Epithelial cell of alveolus of lung (primary cell): ENCODE measurements around the gene IFNA7. TPM values are rescaled to one million over a fixed set of nuclear protein-coding genes. Genes with fewer than 3 reads are reported as not detected.

Experiments used
- total RNA-seq: library from RNA; depleted of rRNA; stranded (reverse); fragments of >200 nt; gene quantifications from 2 replicates; pipeline ENCODE4 v1.2.1, GENCODE V29; 2015

Gene IFNA7
- total RNA-seq = not detected in 2 replicates

DNA sequence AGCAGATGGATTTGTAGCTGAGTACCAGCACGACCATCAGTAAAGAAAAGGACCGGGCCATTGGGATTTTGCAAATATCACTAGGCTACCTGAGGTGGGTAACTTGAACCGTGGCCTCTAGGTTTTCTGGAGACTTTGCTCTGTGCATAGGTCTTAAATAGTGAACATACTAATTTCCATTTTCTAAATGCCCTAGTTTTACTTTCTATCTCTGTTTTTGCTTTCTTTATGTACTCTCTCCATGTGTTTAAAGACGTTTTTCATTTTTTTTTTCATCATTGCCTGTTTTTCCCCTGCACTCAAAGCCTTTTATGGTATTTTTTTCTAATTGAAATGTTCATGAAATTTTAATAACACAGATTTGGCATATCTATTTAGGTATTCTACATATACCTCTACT lies at the start of gene IFNA7:
IFNA7 (minus strand) TSS at position 101 of the 400 bp plus-strand sequence; CDS start at position 61, 40 bp downstream.

GRCh38 chr9:21239911-21240310 lies 37.9 kb upstream of the IFNA7 start, which contains the start of gene IFNA14:
IFNA14 (minus strand) TSS chr9:21240005; CDS start chr9:21239935, 70 bp downstream.

DNA sequence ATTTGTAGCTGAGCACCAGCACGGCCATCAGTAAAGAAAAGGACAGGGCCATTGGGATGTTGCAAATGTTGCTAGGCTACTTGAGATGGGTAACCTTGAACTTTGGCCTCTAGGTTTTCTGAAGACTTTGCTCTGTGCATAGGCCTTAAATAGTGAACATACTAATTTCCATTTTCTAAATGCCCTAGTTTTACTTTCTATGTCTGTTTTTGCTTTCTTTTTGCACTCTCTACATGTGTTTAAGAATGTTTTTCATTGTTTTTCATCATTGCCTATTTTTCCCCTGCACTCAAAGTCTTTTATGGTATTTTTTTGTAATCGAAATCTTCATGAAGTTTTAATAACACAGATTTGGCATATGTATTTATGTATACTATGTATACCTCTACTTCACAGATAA lies 26.1 kb upstream of the IFNA7 start, which contains the start of gene IFNA17:
IFNA17 (minus strand) TSS at position 101 of the 400 bp plus-strand sequence; CDS start at position 52, 49 bp downstream.

GRCh38 chr9:21217211-21217610 lies 15.2 kb upstream of the IFNA7 start, which contains the start of gene IFNA16:
IFNA16 (minus strand) TSS chr9:21217311; CDS start chr9:21217305, 6 bp downstream.

GRCh38 chr9:21207043-21207442 lies 5.0 kb upstream of the IFNA7 start, which contains the start of gene IFNA10:
IFNA10 (minus strand) TSS chr9:21207143; CDS start chr9:21207097, 46 bp downstream.

DNA sequence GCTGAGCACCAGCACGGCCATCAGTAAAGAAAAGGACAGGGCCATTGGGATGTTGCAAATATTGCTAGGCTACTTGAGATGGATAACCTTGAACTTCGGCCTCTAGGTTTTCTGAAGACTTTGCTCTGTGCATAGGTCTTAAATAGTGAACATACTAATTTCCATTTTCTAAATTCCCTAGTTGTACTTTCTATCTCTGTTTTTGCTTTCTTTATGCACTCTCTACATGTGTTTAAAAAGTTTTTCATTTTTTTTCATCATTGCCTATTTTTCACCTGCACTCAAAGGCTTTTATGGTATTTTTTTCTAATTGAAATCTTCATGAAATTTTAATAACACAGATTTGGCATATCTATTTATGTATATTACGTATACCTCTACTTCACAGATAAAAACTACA lies 14.5 kb downstream of the IFNA7 start, which contains the start of gene IFNA4:
IFNA4 (minus strand) TSS at position 101 of the 400 bp plus-strand sequence; CDS start at position 45, 56 bp downstream.

DNA sequence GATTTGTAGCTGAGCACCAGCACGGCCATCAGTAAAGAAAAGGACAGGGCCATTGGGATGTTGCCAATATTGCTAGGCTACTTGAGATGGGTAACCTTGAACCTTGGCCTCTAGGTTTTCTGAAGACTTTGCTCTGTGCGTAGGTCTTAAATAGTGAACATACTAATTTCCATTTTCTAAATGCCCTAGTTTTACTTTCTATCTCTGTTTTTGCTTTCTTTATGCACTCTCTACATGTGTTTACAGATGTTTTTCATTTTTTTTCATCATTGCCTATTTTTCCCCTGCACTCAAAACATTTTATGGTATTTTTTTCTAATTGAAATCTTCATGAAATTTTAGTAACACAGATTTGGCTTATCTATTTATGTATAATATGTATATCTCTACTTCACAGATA lies 35.4 kb downstream of the IFNA7 start, which contains the start of gene IFNA21:
IFNA21 (minus strand) TSS at position 101 of the 400 bp plus-strand sequence; CDS start at position 53, 48 bp downstream.

Other genes with a start within 250 kb of the IFNA7 start
- 3.7 and 5.3 TPM in 2 replicates for gene HACD4, start 170.6 kb downstream of the IFNA7 start, total RNA-seq
- not detected in 2 replicates for gene IFNB1, start 124.3 kb downstream of the IFNA7 start, total RNA-seq
- gene IFNW1, start 60.4 kb downstream of the IFNA7 start, total RNA-seq = not detected in 2 replicates
- gene IFNA21, start 35.5 kb downstream of the IFNA7 start, total RNA-seq = not detected in 2 replicates
- not detected in 2 replicates for gene IFNA4, start 14.6 kb downstream of the IFNA7 start, total RNA-seq
- gene IFNA10, start 4.9 kb upstream of the IFNA7 start, total RNA-seq = not detected in 2 replicates
- gene IFNA16, start 15.1 kb upstream of the IFNA7 start, total RNA-seq = not detected in 2 replicates
- gene IFNA17, start 26.0 kb upstream of the IFNA7 start, total RNA-seq = not detected in 2 replicates
- gene IFNA14, start 37.8 kb upstream of the IFNA7 start, total RNA-seq = not detected in 2 replicates
- not detected in 2 replicates for gene IFNA5, start 103.1 kb upstream of the IFNA7 start, total RNA-seq
- gene KLHL9, start 133.2 kb upstream of the IFNA7 start, total RNA-seq = 25.2 and 30.0 TPM in 2 replicates
- gene IFNA6, start 148.7 kb upstream of the IFNA7 start, total RNA-seq = not detected in 2 replicates
- gene IFNA13, start 165.9 kb upstream of the IFNA7 start, total RNA-seq = not detected in 2 replicates
- not detected in 2 replicates for gene IFNA2, start 183.2 kb upstream of the IFNA7 start, total RNA-seq
- not detected in 2 replicates for gene IFNA8, start 206.9 kb upstream of the IFNA7 start, total RNA-seq
- gene IFNA1, start 238.2 kb upstream of the IFNA7 start, total RNA-seq = not detected in 2 replicates